PC-9 (cell line): ENCODE data around the gene SRGAP3. TPM values are rescaled to one million over a fixed set of nuclear protein-coding genes. Genes with fewer than 3 reads are reported as not detected.

ENCODE experiments used
- BruUV-seq: library from RNA; stranded (reverse); fragments of 400-500 nt; replicated peaks from 2 replicates; lab custom pipeline; 2021; lab: Mats Ljungman, UMichigan
- CTCF ChIA-PET: fragments of 300-600 bp; sonication (Branson Sonifier 250); formaldehyde crosslinking; loops from one replicate; lab custom pipeline; 2022; ENCODE audit warnings: antibody characterized with exemption; lab: Charles Lee
- POLR2A ChIA-PET: fragments of 300-600 bp; sonication (Branson Sonifier 250); formaldehyde crosslinking; loops from one replicate; lab custom pipeline; 2022; ENCODE audit warnings: antibody characterized with exemption; ENCODE audit not compliant: unreplicated experiment; lab: Charles Lee
- DNase-seq, 2 experiments: peaks; one replicate each; pipeline versions ENCODE4 v3.0.0 to v3.0.0-alpha.2; 2015 to 2022; ENCODE audit warnings: mixed read lengths in 1 of 2
- H2AFZ ChIP-seq: fragments of 200-600 bp; sonication (generic); 2 replicates; pipeline ENCODE4 v1.8.1; 2017; ENCODE audit warnings: antibody characterized with exemption
- H3F3A ChIP-seq: fragments of 200-600 bp; sonication (generic); 2 replicates; pipeline ENCODE4 v1.8.1; 2017; ENCODE audit warnings: antibody characterized with exemption, mild to moderate bottlenecking, low read depth; ENCODE audit not compliant: insufficient read depth
- H3K27ac ChIP-seq: fragments of 200-600 bp; sonication (generic); 2 replicates; pipeline ENCODE4 v1.6.1; 2016; ENCODE audit warnings: mixed run types
- H3K27me3 ChIP-seq: fragments of 200-600 bp; sonication (generic); 2 replicates; pipeline ENCODE4 v1.6.1; 2016; ENCODE audit warnings: low read depth, mixed run types; ENCODE audit not compliant: insufficient read depth
- H3K36me3 ChIP-seq: fragments of 200-600 bp; sonication (generic); 2 replicates; pipeline ENCODE4 v1.6.1; 2016; ENCODE audit warnings: low read depth, mixed run types
- H3K4me1 ChIP-seq: fragments of 200-600 bp; sonication (generic); replicated peaks from 2 replicates; pipeline ENCODE4 v1.6.1; 2016; ENCODE audit warnings: mixed run types; ENCODE audit not compliant: insufficient read depth
- H3K4me2 ChIP-seq: fragments of 200-600 bp; sonication (generic); 2 replicates; pipeline ENCODE4 v1.6.1; 2017; ENCODE audit warnings: mixed run types
- H3K4me3 ChIP-seq: fragments of 200-600 bp; sonication (generic); 2 replicates; pipeline ENCODE4 v1.6.1; 2016; ENCODE audit warnings: mixed run types
- H3K79me2 ChIP-seq: fragments of 200-600 bp; sonication (generic); 2 replicates; pipeline ENCODE4 v1.6.1; 2017; ENCODE audit warnings: low read depth, mixed run types
- H3K9me2 ChIP-seq: fragments of 200-600 bp; sonication (generic); 2 replicates; pipeline ENCODE4 v1.8.1; 2017; ENCODE audit warnings: mild to moderate bottlenecking; ENCODE audit not compliant: insufficient read depth
- H3K9me3 ChIP-seq: fragments of 200-600 bp; sonication (generic); 2 replicates; pipeline ENCODE4 v1.8.1; 2016; ENCODE audit warnings: low read depth; ENCODE audit not compliant: insufficient read depth
- H4K20me1 ChIP-seq: fragments of 200-600 bp; sonication (generic); 2 replicates; pipeline ENCODE4 v1.8.1; 2017; ENCODE audit not compliant: insufficient read depth
- CTCF ChIP-seq: fragments of 200-600 bp; sonication (generic); conservative IDR thresholded peaks from 2 replicates; pipeline ENCODE4 v1.6.1; 2017; ENCODE audit warnings: mixed run types, antibody characterized with exemption, mild to moderate bottlenecking, moderate library complexity
- EZH2 ChIP-seq: fragments of 200-600 bp; sonication (generic); IDR thresholded peaks from 2 replicates; pipeline ENCODE4 v1.8.0; 2017; ENCODE audit warnings: antibody characterized with exemption, low read depth
- intact Hi-C: fragments of 100-400 bp; cut with micrococcal nuclease; formaldehyde crosslinking; loops from one replicate; pipeline ENCODE4 v1.10.0; 2022; ENCODE audit not compliant: unreplicated experiment
- total RNA-seq: library from RNA; stranded (reverse); gene quantifications from 2 replicates; pipeline ENCODE4 v1.2.3, GENCODE V29; 2021

SRGAP3 gene
- total RNA-seq, 1 experiment from 2014 or later, result 17.5 TPM

DNA sequence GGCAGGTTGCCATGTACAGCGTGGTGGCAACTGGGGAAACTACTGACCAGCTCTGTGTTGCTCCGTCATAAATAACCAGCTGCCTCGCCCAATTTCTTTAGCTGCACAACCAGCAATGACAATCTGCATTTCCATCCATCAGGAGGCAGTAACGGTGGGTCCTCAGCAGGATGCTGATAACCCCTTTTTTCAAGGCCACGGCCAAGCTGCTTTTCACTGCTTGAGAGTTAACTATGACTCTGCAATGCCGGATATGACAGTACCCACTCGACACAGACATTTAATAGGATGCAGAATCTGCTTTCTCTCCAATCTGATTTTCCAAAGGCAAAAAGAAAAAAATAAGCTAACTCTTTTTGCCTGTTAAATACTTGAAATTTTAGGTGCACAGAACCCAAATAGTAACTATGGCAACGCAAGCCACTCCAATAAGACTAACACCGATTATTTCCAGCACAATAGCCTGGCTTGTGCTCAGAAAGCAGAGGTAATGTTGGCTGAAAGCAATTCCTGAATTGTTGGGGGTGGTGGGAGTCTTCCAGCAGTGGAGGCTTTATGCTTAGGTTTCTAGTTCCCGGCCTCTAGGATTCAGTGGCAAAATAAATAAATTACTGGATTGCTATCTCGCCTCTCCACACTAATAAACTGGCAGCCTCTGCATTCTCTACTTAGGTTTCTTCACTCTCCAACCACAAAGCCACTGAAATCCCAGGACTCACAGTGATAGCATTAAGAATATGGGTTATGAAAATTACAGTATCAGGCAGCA, 31.2 kb upstream of the SRGAP3 start:
- DNase-seq, result no peak
- no peak overlapping the region for H3K4me2 ChIP-seq
- no peaks in the 10 kb centered on the region for H3F3A ChIP-seq
- ChIA-PET CTCF (interaction anchor here (0.6 kb wide), 2 partner anchors 22 to 195 kb away, joined by 3 to 5 read pairs; no protein-coding TSS in a partner anchor), POLR2A (no interaction called here)
- BruUV-seq, result no TSS peak
- H3K79me2 ChIP-seq, result no peaks in the 10 kb centered on the region
- no peaks in the 10 kb centered on the region for H4K20me1 ChIP-seq
- H3K9me3 ChIP-seq, result no peaks in the 10 kb centered on the region
- no peaks in the 10 kb centered on the region for H3K36me3 ChIP-seq
- no peak overlapping the region for H3K4me3 ChIP-seq
- no peak overlapping the region for H3K27ac ChIP-seq
- no peaks in the 10 kb centered on the region for H3K4me1 ChIP-seq
- TF ChIP-seq EZH2, result no peak
- TF ChIP-seq CTCF, result no peak
- intact Hi-C loops, result no loop called here
- no peaks in the 10 kb centered on the region for H3K9me2 ChIP-seq
- H3K27me3 ChIP-seq, result no peaks in the 10 kb centered on the region
- H2AFZ ChIP-seq, result no peak overlapping the region

- no peak for DNase-seq
- BruUV-seq, result no TSS peak
- H2AFZ ChIP-seq, result no peak overlapping the region
These were observed 30.5 kb upstream of the SRGAP3 start for GRCh38 chr3:9279966-9280365.

DNA sequence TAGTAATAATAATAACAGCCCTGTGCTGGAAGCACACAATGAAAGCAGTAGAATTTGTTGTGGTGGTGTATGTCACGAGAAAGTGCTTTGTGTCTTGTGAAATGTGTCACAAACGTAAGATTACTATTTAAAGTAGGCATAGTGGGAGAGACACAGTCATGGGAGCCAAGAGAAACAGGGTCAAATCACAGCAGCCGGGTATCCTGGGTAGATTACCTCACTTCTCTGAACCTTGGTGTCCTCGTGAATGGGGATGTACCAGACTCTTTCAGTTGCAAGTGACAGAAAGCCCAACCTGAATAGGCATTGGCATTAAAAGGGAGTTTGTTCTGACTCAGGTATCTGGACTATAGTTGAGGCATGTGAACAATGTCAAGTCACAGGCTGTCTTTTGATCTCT, 29.1 kb upstream of the SRGAP3 start:
- Histone ChIP-seq H3K36me3 (no peaks in the 10 kb centered on the region), H3F3A (no peaks in the 10 kb centered on the region), H3K4me3 (no peak overlapping the region), H3K9me3 (no peaks in the 10 kb centered on the region), H3K9me2 (no peaks in the 10 kb centered on the region), H2AFZ (no peak overlapping the region), H3K27me3 (no peaks in the 10 kb centered on the region), H3K4me2 (no peak overlapping the region), H3K27ac (no peak overlapping the region), H4K20me1 (no peaks in the 10 kb centered on the region), H3K4me1 (no peaks in the 10 kb centered on the region), H3K79me2 (no peaks in the 10 kb centered on the region)
- ChIA-PET POLR2A (no interaction called here), CTCF (no interaction called here)
- DNase-seq, result no peak
- no TSS peak for BruUV-seq
- intact Hi-C loops, result no loop called here
- TF ChIP-seq EZH2, result no peak
- TF ChIP-seq CTCF, result no peak

More at GRCh38 chr3:9279966-9280365, 30.5 kb upstream of the SRGAP3 start:
- no peak overlapping the region for H3K27ac ChIP-seq
- no peaks in the 10 kb centered on the region for H3F3A ChIP-seq
- H4K20me1 ChIP-seq, result no peaks in the 10 kb centered on the region
- no peaks in the 10 kb centered on the region for H3K4me1 ChIP-seq
- H3K4me3 ChIP-seq, result no peak overlapping the region
- intact Hi-C loops, result no loop called here
- H3K9me2 ChIP-seq, result no peaks in the 10 kb centered on the region
- no peaks in the 10 kb centered on the region for H3K9me3 ChIP-seq
- no peaks in the 10 kb centered on the region for H3K36me3 ChIP-seq
- no peaks in the 10 kb centered on the region for H3K79me2 ChIP-seq
- ChIA-PET CTCF (interaction anchor here (0.6 kb wide), 1 partner anchor 22 kb away, joined by 3 read pairs; no protein-coding TSS in a partner anchor), POLR2A (no interaction called here)
- no peak overlapping the region for H3K4me2 ChIP-seq
- H3K27me3 ChIP-seq, result no peaks in the 10 kb centered on the region
- TF ChIP-seq EZH2 (no peak), CTCF (no peak)
